ENCODE results near the gene DGKH. TPM values are rescaled to one million over a fixed set of nuclear protein-coding genes. Genes with fewer than 3 reads are reported as not detected.

DGKH gene
- total RNA-seq, 1 donor from 2014 or later: 12.1 TPM

DNA sequence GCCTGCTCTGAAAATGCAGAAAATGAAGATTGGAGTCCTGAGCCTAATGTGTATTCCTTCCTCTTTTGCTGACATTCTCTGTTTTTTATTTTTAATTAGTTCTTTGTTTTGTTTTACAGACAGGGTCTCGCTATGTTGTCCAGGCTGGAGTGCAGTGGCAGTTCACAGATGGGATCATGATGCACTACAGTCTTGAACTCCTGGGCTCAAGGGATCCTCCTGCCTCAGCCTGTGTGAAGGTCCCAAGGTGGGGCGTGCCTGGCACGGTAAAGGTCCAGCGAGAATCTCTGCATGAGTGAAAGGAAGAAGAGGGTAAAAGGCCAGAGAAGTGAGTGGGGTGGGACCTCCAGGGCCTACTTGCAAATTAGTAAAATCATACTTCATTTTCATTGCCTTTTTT is 34.3 kb upstream of the DGKH start:
- H3K9me3 Mint-ChIP-seq: no peaks in the 10 kb centered on the region
- no peak overlapping the region for H3K4me3 Mint-ChIP-seq
- H3K4me1 Mint-ChIP-seq: peaks cover 2% of the 10 kb centered on the region
- Histone ChIP-seq H3K27ac (no peak overlapping the region), H3K4me2 (no peak overlapping the region), H3K27me3 (no peaks in the 10 kb centered on the region), H3K4me1 (no peaks in the 10 kb centered on the region), H4K20me1 (ENCODE audit: low read depth) (no peaks in the 10 kb centered on the region), H3K36me3 (no peaks in the 10 kb centered on the region), H3K4me3 (no peak overlapping the region), H3K79me2 (ENCODE audit: low read depth) (no peaks in the 10 kb centered on the region), H3K9ac (no peak overlapping the region), H3K9me3 (ENCODE audit: low read depth) (no peaks in the 10 kb centered on the region), H3F3A (ENCODE audit: low read depth) (no peaks in the 10 kb centered on the region), H2AFZ (replicated peaks) (no peak overlapping the region)
- no peaks in the 10 kb centered on the region for H3K36me3 Mint-ChIP-seq
- H3K27me3 Mint-ChIP-seq (ENCODE audit: insufficient read depth, low read depth): peaks cover 2% of the 10 kb centered on the region
- no peak overlapping the region for H3K27ac Mint-ChIP-seq
- no peak for DNase-seq (ENCODE audit: low spot score)
- TF ChIP-seq, protein P1, sequence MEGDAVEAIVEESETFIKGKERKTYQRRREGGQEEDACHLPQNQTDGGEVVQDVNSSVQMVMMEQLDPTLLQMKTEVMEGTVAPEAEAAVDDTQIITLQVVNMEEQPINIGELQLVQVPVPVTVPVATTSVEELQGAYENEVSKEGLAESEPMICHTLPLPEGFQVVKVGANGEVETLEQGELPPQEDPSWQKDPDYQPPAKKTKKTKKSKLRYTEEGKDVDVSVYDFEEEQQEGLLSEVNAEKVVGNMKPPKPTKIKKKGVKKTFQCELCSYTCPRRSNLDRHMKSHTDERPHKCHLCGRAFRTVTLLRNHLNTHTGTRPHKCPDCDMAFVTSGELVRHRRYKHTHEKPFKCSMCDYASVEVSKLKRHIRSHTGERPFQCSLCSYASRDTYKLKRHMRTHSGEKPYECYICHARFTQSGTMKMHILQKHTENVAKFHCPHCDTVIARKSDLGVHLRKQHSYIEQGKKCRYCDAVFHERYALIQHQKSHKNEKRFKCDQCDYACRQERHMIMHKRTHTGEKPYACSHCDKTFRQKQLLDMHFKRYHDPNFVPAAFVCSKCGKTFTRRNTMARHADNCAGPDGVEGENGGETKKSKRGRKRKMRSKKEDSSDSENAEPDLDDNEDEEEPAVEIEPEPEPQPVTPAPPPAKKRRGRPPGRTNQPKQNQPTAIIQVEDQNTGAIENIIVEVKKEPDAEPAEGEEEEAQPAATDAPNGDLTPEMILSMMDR (IDR thresholded peaks at IDR 0.05): no peak
- TF ChIP-seq EZH2 (IDR thresholded peaks at IDR 0.05) (no peak), EZH2phosphoT487 (IDR thresholded peaks at IDR 0.05) (no peak)

GRCh38 chr13:42017264-42017663 is 31.2 kb upstream of the DGKH start:
- Mint-ChIP-seq H3K4me3 (no peak overlapping the region), H3K4me1 (peaks cover 3% of the 10 kb centered on the region), H3K36me3 (no peaks in the 10 kb centered on the region), H3K27me3 (ENCODE audit: insufficient read depth, low read depth) (peaks cover 2% of the 10 kb centered on the region), H3K27ac (no peak overlapping the region), H3K9me3 (no peaks in the 10 kb centered on the region)
- Histone ChIP-seq H3K36me3 (no peaks in the 10 kb centered on the region), H3K27ac (no peak overlapping the region), H3K4me2 (no peak overlapping the region), H3K27me3 (no peaks in the 10 kb centered on the region), H3K79me2 (ENCODE audit: low read depth) (no peaks in the 10 kb centered on the region), H3K4me1 (no peaks in the 10 kb centered on the region), H3K9ac (no peak overlapping the region), H3K9me3 (ENCODE audit: low read depth) (no peaks in the 10 kb centered on the region), H4K20me1 (ENCODE audit: low read depth) (no peaks in the 10 kb centered on the region), H2AFZ (replicated peaks) (no peak overlapping the region), H3F3A (ENCODE audit: low read depth) (no peaks in the 10 kb centered on the region), H3K4me3 (no peak overlapping the region)
- no peak for TF ChIP-seq EZH2phosphoT487 (IDR thresholded peaks at IDR 0.05)
- TF ChIP-seq EZH2 (IDR thresholded peaks at IDR 0.05): no peak
- TF ChIP-seq, protein P1 (IDR thresholded peaks at IDR 0.05): no peak
- DNase-seq (ENCODE audit: low spot score): no peak

- Histone ChIP-seq H3K79me2 (ENCODE audit: low read depth) (no peaks in the 10 kb centered on the region), H3K9me3 (ENCODE audit: low read depth) (no peaks in the 10 kb centered on the region), H3K36me3 (no peaks in the 10 kb centered on the region), H3K27me3 (no peaks in the 10 kb centered on the region), H3K4me2 (no peak overlapping the region), H3K9ac (no peak overlapping the region), H3K4me3 (no peak overlapping the region), H2AFZ (replicated peaks) (no peak overlapping the region), H3K27ac (no peak overlapping the region), H3K4me1 (peaks cover 7% of the 10 kb centered on the region), H3F3A (ENCODE audit: low read depth) (no peaks in the 10 kb centered on the region), H4K20me1 (ENCODE audit: low read depth) (no peaks in the 10 kb centered on the region)
- TF ChIP-seq EZH2phosphoT487 (IDR thresholded peaks at IDR 0.05): no peak
- TF ChIP-seq, protein P1 (IDR thresholded peaks at IDR 0.05): no peak
- no peak for TF ChIP-seq EZH2 (IDR thresholded peaks at IDR 0.05)
- Mint-ChIP-seq H3K9me3 (no peaks in the 10 kb centered on the region), H3K4me3 (no peak overlapping the region), H3K36me3 (no peaks in the 10 kb centered on the region), H3K4me1 (peaks cover 4% of the 10 kb centered on the region), H3K27ac (no peak overlapping the region), H3K27me3 (ENCODE audit: insufficient read depth, low read depth) (peaks cover 2% of the 10 kb centered on the region)
- DNase-seq (ENCODE audit: low spot score): no peak
These were observed 26.6 kb upstream of the DGKH start for GRCh38 chr13:42021851-42022250.
